K562 (cell line): Measurements from ENCODE around the gene MPG. TPM values are rescaled to one million over a fixed set of nuclear protein-coding genes. Genes with fewer than 3 reads are reported as not detected.
A peak's percentile ranks its signal among the peaks of the same experiment; 100 is the strongest.

Source experiments
- ATF1 ChIP-seq, 2 experiments: fragments of 450-650 bp in 1 of 2; IDR thresholded peaks; 2 replicates each; pipeline ENCODE4 v1.6.1; 2016; ENCODE audit warnings: missing compliant biosample characterization in 1 of 2, missing genetic modification characterization in 1 of 2
- CEBPG ChIP-seq, 3 experiments: fragments of 200-800 bp in 1 of 3; sonication (Bioruptor generic) in 1 of 3; sonication (generic) in 1 of 3; formaldehyde crosslinking in 1 of 3; IDR thresholded peaks in 2 of 3; conservative IDR thresholded peaks in 1 of 3; 2 replicates each; pipeline versions ENCODE4 v1.6.1 to v1.8.0; 2016 to 2022; ENCODE audit warnings: missing compliant biosample characterization in 2 of 3, missing genetic modification characterization in 2 of 3, mild to moderate bottlenecking in 1 of 3, missing genetic modification reagents in 1 of 3
- DACH1 ChIP-seq: fragments of 450-650 bp; IDR thresholded peaks from 2 replicates; pipeline ENCODE4 v1.6.1; 2018; ENCODE audit not compliant: partially characterized antibody
- FOSL1 ChIP-seq: fragments of 200-800 bp; sonication (Bioruptor generic); conservative IDR thresholded peaks from 2 replicates; pipeline ENCODE4 v1.6.1; 2016; ENCODE audit warnings: missing genetic modification characterization, missing compliant biosample characterization
- KLF16 ChIP-seq: IDR thresholded peaks from 2 replicates; pipeline ENCODE4 v1.6.1; 2016; ENCODE audit warnings: antibody characterized with exemption
- NFYB ChIP-seq: IDR thresholded peaks from 2 replicates; pipeline ENCODE4 v1.6.1; 2011; ENCODE audit warnings: mild to moderate bottlenecking, moderate library complexity; ENCODE audit not compliant: insufficient read length; ENCODE audit errors: extremely low read depth
- NR2C2 ChIP-seq, 2 experiments: fragments of 200-800 bp in 1 of 2; sonication (Bioruptor generic) in 1 of 2; sonication (generic) in 1 of 2; formaldehyde crosslinking in 1 of 2; IDR thresholded peaks; 2 replicates each; pipeline versions ENCODE4 v1.6.1 to v1.8.0; 2016 to 2022; ENCODE audit warnings: mild to moderate bottlenecking in 1 of 2, missing compliant biosample characterization in 1 of 2, missing genetic modification characterization in 1 of 2, missing genetic modification reagents in 1 of 2
- RNF2 ChIP-seq: sonication (generic); IDR thresholded peaks from 2 replicates; pipeline ENCODE4 v1.6.1; 2016
- ZNF644 ChIP-seq: fragments of 200-800 bp; sonication (Bioruptor generic); IDR thresholded peaks from 2 replicates; pipeline ENCODE4 v1.6.1; 2016; ENCODE audit warnings: low read depth, missing genetic modification characterization, missing compliant biosample characterization
- polyA plus RNA-seq, 8 experiments: library from polyadenylated mRNA; depleted of rRNA in 4 of 8; stranded (reverse) in 5 of 8; unstranded in 3 of 8; fragments of >200 nt; fragmentation: Nextera tagmentation in 2 of 8; fragmentation: Illumina TruSeq in 1 of 8; extraction: Ambion mirVana in 2 of 8; extraction: Trizol in 1 of 8; gene quantifications; 2 replicates each; pipeline versions ENCODE4 v1.2.1 to v1.2.3, GENCODE V29; 2011 to 2014; ENCODE audit warnings: inconsistent platforms in 1 of 8, missing spikeins in 1 of 8
- total RNA-seq, 7 experiments: library from RNA; depleted of rRNA in 6 of 7; stranded (reverse); fragments of >200 nt in 6 of 7; fragmentation: Illumina TruSeq in 2 of 7; extraction: Trizol in 2 of 7; gene quantifications; 2 replicates each; pipeline versions ENCODE4 v1.2.1 to v1.2.3, GENCODE V29; 2011 to 2021; ENCODE audit warnings: low replicate concordance in 1 of 7
- TF ChIP-seq, protein P1 (sequence below), 2 experiments: fragments of 450-650 bp; formaldehyde crosslinking in 1 of 2; IDR thresholded peaks; 2 replicates each; pipeline versions ENCODE4 v1.4.0 to v1.6.1; 2014 to 2020; ENCODE audit warnings: mild to moderate bottlenecking in 2 of 2, borderline replicate concordance in 1 of 2, low read depth in 1 of 2
- TF ChIP-seq, protein P2 (sequence below): sonication (generic); formaldehyde crosslinking; IDR thresholded peaks from 2 replicates; pipeline ENCODE4 v1.4.0; 2020; ENCODE audit warnings: mild to moderate bottlenecking, missing genetic modification reagents
- TF ChIP-seq, protein P3 (sequence below): sonication (generic); formaldehyde crosslinking; IDR thresholded peaks from 2 replicates; pipeline ENCODE4 v1.8.0; 2022; ENCODE audit warnings: missing genetic modification reagents, mild to moderate bottlenecking, moderate library complexity, borderline replicate concordance

MPG gene
- total and polyA plus RNA-seq, 9 of the 15 experiments (the other 6 are each of a cell fraction or from before 2014, with no cell fraction given) = 0.42 to 226 (median 36.2) TPM

DNA sequence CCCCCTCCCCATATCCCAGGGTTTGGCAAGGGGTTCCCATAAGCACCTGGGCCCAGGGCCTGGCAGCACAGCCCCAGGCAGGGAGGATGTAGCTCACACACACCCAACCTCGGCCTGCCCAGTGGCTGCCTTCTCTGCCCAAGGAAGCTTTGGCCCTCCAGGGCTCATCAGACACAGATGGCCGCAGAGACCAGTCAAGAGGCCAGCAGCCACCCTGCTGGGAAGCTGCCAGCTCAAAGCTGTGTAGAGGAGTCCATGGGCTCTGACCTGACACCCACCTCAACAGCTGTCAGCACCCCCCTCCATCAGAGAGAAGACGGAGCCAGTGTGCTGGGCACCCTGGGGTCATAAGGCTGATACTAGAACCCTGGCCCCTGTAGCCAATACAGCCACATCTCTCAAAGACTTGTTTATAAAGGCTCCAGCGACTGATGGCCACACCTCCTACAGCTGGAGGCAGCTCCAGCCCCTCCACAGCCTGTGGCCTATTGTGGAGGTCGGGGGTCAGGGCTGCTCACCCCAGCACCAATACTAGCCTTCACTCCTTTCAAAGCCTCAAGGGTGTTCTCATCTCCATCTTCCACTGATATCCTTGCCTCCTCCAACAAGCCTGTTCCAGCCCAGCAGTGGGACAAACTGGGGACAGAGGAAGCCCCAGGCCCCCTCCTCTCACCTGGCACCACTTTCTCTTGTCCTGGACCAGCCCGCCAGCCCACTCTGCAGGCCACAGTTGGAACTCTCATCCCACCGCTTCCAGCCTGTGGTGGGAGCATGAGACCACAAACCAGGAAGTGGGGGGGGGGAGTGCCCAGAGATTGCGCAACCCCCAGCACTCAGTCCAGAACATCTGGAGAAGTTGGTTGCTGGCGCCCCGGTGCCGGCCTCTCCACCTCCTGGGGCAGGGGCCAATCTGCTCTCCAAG lies 2.2 kb upstream of the MPG start (continued):
- TF ChIP-seq, protein P1, sequence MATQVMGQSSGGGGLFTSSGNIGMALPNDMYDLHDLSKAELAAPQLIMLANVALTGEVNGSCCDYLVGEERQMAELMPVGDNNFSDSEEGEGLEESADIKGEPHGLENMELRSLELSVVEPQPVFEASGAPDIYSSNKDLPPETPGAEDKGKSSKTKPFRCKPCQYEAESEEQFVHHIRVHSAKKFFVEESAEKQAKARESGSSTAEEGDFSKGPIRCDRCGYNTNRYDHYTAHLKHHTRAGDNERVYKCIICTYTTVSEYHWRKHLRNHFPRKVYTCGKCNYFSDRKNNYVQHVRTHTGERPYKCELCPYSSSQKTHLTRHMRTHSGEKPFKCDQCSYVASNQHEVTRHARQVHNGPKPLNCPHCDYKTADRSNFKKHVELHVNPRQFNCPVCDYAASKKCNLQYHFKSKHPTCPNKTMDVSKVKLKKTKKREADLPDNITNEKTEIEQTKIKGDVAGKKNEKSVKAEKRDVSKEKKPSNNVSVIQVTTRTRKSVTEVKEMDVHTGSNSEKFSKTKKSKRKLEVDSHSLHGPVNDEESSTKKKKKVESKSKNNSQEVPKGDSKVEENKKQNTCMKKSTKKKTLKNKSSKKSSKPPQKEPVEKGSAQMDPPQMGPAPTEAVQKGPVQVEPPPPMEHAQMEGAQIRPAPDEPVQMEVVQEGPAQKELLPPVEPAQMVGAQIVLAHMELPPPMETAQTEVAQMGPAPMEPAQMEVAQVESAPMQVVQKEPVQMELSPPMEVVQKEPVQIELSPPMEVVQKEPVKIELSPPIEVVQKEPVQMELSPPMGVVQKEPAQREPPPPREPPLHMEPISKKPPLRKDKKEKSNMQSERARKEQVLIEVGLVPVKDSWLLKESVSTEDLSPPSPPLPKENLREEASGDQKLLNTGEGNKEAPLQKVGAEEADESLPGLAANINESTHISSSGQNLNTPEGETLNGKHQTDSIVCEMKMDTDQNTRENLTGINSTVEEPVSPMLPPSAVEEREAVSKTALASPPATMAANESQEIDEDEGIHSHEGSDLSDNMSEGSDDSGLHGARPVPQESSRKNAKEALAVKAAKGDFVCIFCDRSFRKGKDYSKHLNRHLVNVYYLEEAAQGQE (IDR thresholded peaks at IDR 0.05; ENCODE audit: borderline replicate concordance) = no peak; the same call in 1 of the 2 replicates
- TF ChIP-seq, protein P1 (CRISPR knock-in tag; IDR thresholded peaks at IDR 0.05; ENCODE audit: low read depth) = 0 out of 2 replicates have a peak, but pooled peaks have one; percentile 36
- TF ChIP-seq ATF1 (CRISPR knock-in tag; IDR thresholded peaks at IDR 0.05) = no peak
- TF ChIP-seq ATF1 (tag; IDR thresholded peaks at IDR 0.05) = 0 out of 2 replicates have a peak, but pooled peaks have one; percentile 24
- TF ChIP-seq, protein P2, sequence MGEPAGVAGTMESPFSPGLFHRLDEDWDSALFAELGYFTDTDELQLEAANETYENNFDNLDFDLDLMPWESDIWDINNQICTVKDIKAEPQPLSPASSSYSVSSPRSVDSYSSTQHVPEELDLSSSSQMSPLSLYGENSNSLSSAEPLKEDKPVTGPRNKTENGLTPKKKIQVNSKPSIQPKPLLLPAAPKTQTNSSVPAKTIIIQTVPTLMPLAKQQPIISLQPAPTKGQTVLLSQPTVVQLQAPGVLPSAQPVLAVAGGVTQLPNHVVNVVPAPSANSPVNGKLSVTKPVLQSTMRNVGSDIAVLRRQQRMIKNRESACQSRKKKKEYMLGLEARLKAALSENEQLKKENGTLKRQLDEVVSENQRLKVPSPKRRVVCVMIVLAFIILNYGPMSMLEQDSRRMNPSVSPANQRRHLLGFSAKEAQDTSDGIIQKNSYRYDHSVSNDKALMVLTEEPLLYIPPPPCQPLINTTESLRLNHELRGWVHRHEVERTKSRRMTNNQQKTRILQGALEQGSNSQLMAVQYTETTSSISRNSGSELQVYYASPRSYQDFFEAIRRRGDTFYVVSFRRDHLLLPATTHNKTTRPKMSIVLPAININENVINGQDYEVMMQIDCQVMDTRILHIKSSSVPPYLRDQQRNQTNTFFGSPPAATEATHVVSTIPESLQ = 0 out of 2 replicates have a peak, but pooled peaks have one; percentile 20
- TF ChIP-seq, protein P3, sequence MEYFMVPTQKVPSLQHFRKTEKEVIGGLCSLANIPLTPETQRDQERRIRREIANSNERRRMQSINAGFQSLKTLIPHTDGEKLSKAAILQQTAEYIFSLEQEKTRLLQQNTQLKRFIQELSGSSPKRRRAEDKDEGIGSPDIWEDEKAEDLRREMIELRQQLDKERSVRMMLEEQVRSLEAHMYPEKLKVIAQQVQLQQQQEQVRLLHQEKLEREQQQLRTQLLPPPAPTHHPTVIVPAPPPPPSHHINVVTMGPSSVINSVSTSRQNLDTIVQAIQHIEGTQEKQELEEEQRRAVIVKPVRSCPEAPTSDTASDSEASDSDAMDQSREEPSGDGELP = peak; percentile 93
- TF ChIP-seq NR2C2 (CRISPR knock-in tag; IDR thresholded peaks at IDR 0.05) = no peak
- peak; percentile 59 for TF ChIP-seq NR2C2 (tag; IDR thresholded peaks at IDR 0.05)
- no peak for TF ChIP-seq RNF2
- TF ChIP-seq ZNF644 (tag) = no peak
- peak; percentile 99 for TF ChIP-seq CEBPG (CRISPR knock-in tag; IDR thresholded peaks at IDR 0.05)
- peak; percentile 99 to 100 for TF ChIP-seq CEBPG (tag; conservative IDR thresholded peaks at IDR 0.05 in 1 of 2, IDR thresholded peaks at IDR 0.05 in 1 of 2)
- no peak for TF ChIP-seq FOSL1 (tag)
- no peak for TF ChIP-seq NFYB
- peak; percentile 59; the same call in 1 of the 2 replicates for TF ChIP-seq KLF16
- peak; percentile 42 for TF ChIP-seq DACH1
